Pancreas (tissue), 10 donors: Measurements from ENCODE around the gene TAF4B. TPM values are rescaled to one million over a fixed set of nuclear protein-coding genes. Genes with fewer than 3 reads are reported as not detected.
A peak's percentile ranks its signal among the peaks of the same experiment; 100 is the strongest.

Experiments used
- ATAC-seq, 4 donors: fragments of 200-7000 bp; cut with Tn5 transposase; one replicate each; pipeline versions ENCODE4 v1.8.0 to v1.9.1; 2020; ENCODE audit warnings: mild to moderate bottlenecking in 4 of 4, moderate library complexity in 4 of 4
- DNase-seq, 6 donors: peaks; one replicate each; pipeline ENCODE4 v3.0.0-alpha.2; 2020
- FAIRE-seq: peaks from 2 replicates; lab custom pipeline; 2012; peaks lifted over from hg19 to GRCh38; lab: Jason Lieb, UNC
- H3K27ac ChIP-seq, 4 donors: fragments of 200-600 bp; sonication (generic); 1 replicate in 3 of 4; 2 replicates in 1 of 4; pipeline versions ENCODE4 v1.5.0 to v1.8.0; 2020
- H3K27me3 ChIP-seq, 4 donors: fragments of 200-600 bp; one replicate each; pipeline ENCODE4 v1.8.0; 2021
- H3K36me3 ChIP-seq, 3 donors: fragments of 200-600 bp; sonication (generic) in 1 of 3; one replicate each; pipeline versions ENCODE4 v1.5.0 to v1.8.0; 2020 to 2021
- H3K4me1 ChIP-seq, 3 donors: fragments of 200-600 bp; one replicate each; pipeline ENCODE4 v1.8.0; 2021
- H3K4me3 ChIP-seq, 4 donors: fragments of 200-600 bp; sonication (generic) in 2 of 4; one replicate each; pipeline versions ENCODE4 v1.5.0 to v1.8.0; 2020 to 2021
- H3K9me3 ChIP-seq, 4 donors: fragments of 200-600 bp; one replicate each; pipeline ENCODE4 v1.8.0; 2021
- CTCF ChIP-seq, 4 donors: fragments of 200-600 bp; sonication (generic) in 3 of 4; IDR thresholded peaks; one replicate each; pipeline versions ENCODE4 v1.5.0 to v1.8.0; 2021; ENCODE audit warnings: antibody characterized with exemption in 4 of 4
- WGBS, 2 donors: extraction: QIAGEN DNeasy Blood & Tissue Kit; methylation state at CpG; one replicate each; pipeline ENCODE4 v1.1.7; 2013; 5-methylcytosine and 5-hydroxymethylcytosine counted together
- intact Hi-C, 3 donors: fragments of 100-400 bp; cut with DNase I; formaldehyde crosslinking; loops; one replicate each; pipeline versions ENCODE4 v1.11.1 to v1.14.2; 2022
- polyA plus RNA-seq, 2 donors: library from polyadenylated mRNA; stranded (reverse); fragments of 200-250 nt; gene quantifications; one replicate each; pipeline ENCODE4 v1.2.3, GENCODE V29; 2013
- total RNA-seq, 6 donors: library from RNA; stranded (reverse); fragmentation: NEBNext Ultra II Directional in 4 of 6; extraction: Animal tissue kit (Norgen Biotek cat#: 25700) in 4 of 6; gene quantifications; one replicate each; pipeline versions ENCODE4 v1.2.1 to v1.2.4, GENCODE V29; 2021 to 2023
- donor health status: healthy with polysubstance abuse.
- donor health status: DM: no; HTN: no; CAD: no; lungs with moderate emphysema.
- donor health status: DM: no; HTN: no; CAD: no.
- donor health status: control.
- donor health status: control.
- donor health status: Bipolar disorder and iron deficiency.
- donor health status: DM: yes; HTN: yes; CAD: no.
- donor health status: DM: no; HTN: no; CAD: no.
- donor health status: DM: no; HTN: no; CAD: no.
- donor health status: DM: yes; HTN: yes; CAD: no.

Gene TAF4B
- total and polyA plus RNA-seq, 8 donors = 0.94 to 3.4 (median 2.3) TPM

- 80 to 84% methylated on average over 5 of the region's 5 CpGs for WGBS, 2 donors
- no peak for TF ChIP-seq CTCF (IDR thresholded peaks at IDR 0.05)
- intact Hi-C loops = no loop called here
- Histone ChIP-seq H3K36me3 (no peaks in the 10 kb centered on the region), H3K27ac (no peak overlapping the region), H3K27me3 (no peaks in the 10 kb centered on the region), H3K9me3 (no peaks in the 10 kb centered on the region), H3K4me3 (no peak overlapping the region), H3K4me1 (no peaks in the 10 kb centered on the region)
- ATAC-seq (peak in 1 of 4 donors; percentile 26), DNase-seq (no peak), FAIRE-seq (no peak)
Observed at GRCh38 chr18:26425148-26425531, 198.9 kb downstream of the TAF4B start.

DNA sequence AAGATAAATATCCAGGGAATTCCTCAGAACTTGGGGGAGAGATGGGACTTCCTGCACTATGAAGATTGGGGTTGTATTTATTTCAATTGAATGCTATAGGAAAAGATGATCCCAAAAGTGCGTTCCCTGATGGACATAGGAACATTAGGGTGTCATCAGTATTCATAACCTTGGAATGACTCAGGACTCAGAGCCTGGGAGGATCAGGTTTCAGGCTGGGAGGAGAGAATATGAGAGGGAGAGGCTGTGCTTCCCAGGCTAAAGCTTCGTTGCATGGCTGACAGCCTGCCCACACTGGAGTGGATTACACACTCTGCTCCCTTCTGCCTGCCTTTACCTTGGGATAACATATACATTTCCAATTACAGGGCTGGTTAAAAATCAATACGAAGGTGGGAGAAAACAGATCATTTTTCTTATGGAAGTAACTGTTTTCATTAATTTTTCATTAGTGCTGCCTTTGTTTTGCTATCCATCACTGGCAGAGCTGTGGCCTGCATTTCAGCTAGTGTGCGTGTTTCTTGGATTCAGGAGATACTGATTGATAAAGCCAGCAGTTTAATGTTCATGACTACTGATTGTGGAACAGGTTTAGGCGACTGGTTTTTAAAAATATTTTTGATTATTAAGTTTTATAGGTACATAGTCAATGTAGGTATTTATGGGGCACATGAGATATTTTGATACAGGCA, 203.4 kb downstream of the TAF4B start:
- H3K9me3 ChIP-seq = no peaks in the 10 kb centered on the region
- no peaks in the 10 kb centered on the region for H3K4me1 ChIP-seq
- no peak for TF ChIP-seq CTCF (IDR thresholded peaks at IDR 0.05)
- H3K27me3 ChIP-seq = no peaks in the 10 kb centered on the region
- no peak for DNase-seq
- ATAC-seq = peak in 2 of 4 donors; percentile 44 to 72
- H3K27ac ChIP-seq = no peak overlapping the region
- no peak for FAIRE-seq
- WGBS, 2 donors = 39 to 47% methylated on average over 5 of the region's 5 CpGs
- intact Hi-C loops = no loop called here
- no peak overlapping the region for H3K4me3 ChIP-seq
- H3K36me3 ChIP-seq = no peaks in the 10 kb centered on the region

DNA sequence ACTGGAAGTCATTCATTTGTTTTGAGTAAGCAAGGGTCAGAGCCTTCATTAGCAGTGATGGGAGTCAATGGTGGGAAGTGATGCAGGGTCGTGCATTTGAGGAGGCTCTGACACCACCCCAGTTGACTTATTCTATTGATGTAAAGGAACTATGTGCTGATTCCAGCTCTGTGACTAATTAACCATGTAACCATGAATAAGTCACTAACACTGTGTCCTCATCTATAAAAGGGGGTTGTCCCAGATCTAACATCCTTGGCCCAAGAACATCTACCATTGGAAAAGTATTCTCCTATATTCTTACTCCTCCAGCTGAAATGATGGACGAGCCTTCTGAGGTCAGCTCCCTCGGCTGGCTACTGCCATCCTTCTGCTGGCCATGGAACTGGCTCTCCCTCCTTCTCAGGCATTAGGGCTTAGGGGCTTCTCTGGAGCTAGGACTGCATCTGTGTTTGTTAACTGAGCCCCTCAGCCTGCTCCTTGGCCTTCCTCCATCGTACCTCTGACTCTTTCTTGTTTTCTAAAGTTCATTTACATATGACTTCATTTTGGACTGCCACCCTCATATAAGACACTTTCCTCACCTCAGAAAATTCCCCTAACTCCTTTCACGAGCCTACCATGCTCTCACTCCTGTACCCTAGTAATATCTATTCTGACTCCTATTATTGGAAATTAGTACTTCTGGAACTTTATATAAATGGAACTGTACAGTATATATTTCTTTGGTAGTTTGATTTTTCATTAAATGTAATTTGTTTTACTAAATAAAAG, 206.6 kb downstream of the TAF4B start:
- TF ChIP-seq CTCF (IDR thresholded peaks at IDR 0.05) = no peak
- no peak overlapping the region for H3K27ac ChIP-seq
- DNase-seq = no peak
- intact Hi-C loops = no loop called here
- no peak for ATAC-seq
- no peak overlapping the region for H3K4me3 ChIP-seq
- H3K4me1 ChIP-seq = no peaks in the 10 kb centered on the region
- no peak for FAIRE-seq
- WGBS, 2 donors = 63 to 72% methylated on average over 5 of the region's 5 CpGs
- H3K36me3 ChIP-seq = no peaks in the 10 kb centered on the region
- no peaks in the 10 kb centered on the region for H3K27me3 ChIP-seq
- no peaks in the 10 kb centered on the region for H3K9me3 ChIP-seq

DNA sequence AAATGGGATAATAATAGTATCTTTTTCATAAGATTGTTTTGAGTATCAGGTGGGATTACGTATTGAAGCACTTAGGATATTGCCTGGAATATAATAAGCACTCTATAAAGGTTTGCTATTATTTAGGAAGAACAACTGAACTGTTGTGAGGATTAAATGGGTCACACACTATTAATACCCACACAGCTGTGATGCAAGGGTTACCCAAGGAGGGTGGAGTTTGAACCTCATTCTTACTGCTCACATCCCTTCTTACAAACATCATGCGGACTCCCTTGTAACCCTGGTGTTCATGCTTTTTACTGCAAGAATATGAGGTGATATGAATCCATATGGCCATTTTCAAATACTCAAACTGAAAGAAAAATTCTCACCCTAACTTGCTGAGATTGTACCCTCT, 208.6 kb downstream of the TAF4B start:
- FAIRE-seq (no peak), DNase-seq (no peak), ATAC-seq (no peak)
- 63 to 88% methylated on average over 2 of the region's 2 CpGs for WGBS, 2 donors
- TF ChIP-seq CTCF (IDR thresholded peaks at IDR 0.05) = no peak
- H3K27ac ChIP-seq = no peak overlapping the region
- intact Hi-C loops = no loop called here
- H3K36me3 ChIP-seq = no peaks in the 10 kb centered on the region
- no peaks in the 10 kb centered on the region for H3K27me3 ChIP-seq
- no peak overlapping the region for H3K4me3 ChIP-seq
- no peaks in the 10 kb centered on the region for H3K9me3 ChIP-seq
- no peaks in the 10 kb centered on the region for H3K4me1 ChIP-seq
